Gastroesophageal sphincter (tissue), 4 donors: Measurements from ENCODE around the gene REC8. TPM values are rescaled to one million over a fixed set of nuclear protein-coding genes. Genes with fewer than 3 reads are reported as not detected.

Source experiments
- ATAC-seq: fragments of 150-250 bp; one replicate; pipeline ENCODE4 v1.9.1; 2016; ENCODE audit warnings: mild to moderate bottlenecking, moderate library complexity
- H3K27ac ChIP-seq, 4 donors: fragments of 200-600 bp; sonication (generic) in 3 of 4; 1 replicate in 3 of 4; 2 replicates in 1 of 4; pipeline ENCODE4 v1.5.1; 2016 to 2019
- H3K27me3 ChIP-seq: fragments of 200-600 bp; sonication (generic); one replicate; pipeline ENCODE4 v1.5.1; 2019
- H3K36me3 ChIP-seq, 2 donors: fragments of 200-600 bp; sonication (generic); one replicate each; pipeline ENCODE4 v1.5.1; 2019; ENCODE audit warnings: control low read depth in 1 of 2
- H3K4me1 ChIP-seq, 3 donors: fragments of 200-600 bp; sonication (generic); 1 replicate in 2 of 3; 2 replicates in 1 of 3; pipeline ENCODE4 v1.5.1; 2016 to 2019; ENCODE audit warnings: control low read depth in 2 of 3
- H3K4me3 ChIP-seq, 2 donors: fragments of 200-600 bp; sonication (generic); one replicate each; pipeline ENCODE4 v1.5.1; 2019; ENCODE audit warnings: mild to moderate bottlenecking in 1 of 2, moderate library complexity in 1 of 2
- H3K9me3 ChIP-seq, 3 donors: fragments of 200-600 bp; sonication (generic); one replicate each; pipeline ENCODE4 v1.5.1; 2017 to 2019; ENCODE audit warnings: control low read depth in 2 of 3
- EP300 ChIP-seq: sonication (generic); formaldehyde crosslinking; IDR thresholded peaks from one replicate; pipeline ENCODE4 v1.6.1; 2017; ENCODE audit warnings: antibody characterized with exemption, mild to moderate bottlenecking
- POLR2A ChIP-seq, 2 donors: fragments of 450-650 bp; IDR thresholded peaks; one replicate each; pipeline ENCODE4 v1.6.1; 2017; ENCODE audit warnings: antibody characterized with exemption in 2 of 2, mild to moderate bottlenecking in 2 of 2, moderate library complexity in 1 of 2
- POLR2AphosphoS5 ChIP-seq: sonication (generic); formaldehyde crosslinking; IDR thresholded peaks from one replicate; pipeline ENCODE4 v1.6.1; 2017; ENCODE audit warnings: antibody characterized with exemption
- WGBS, 2 donors: methylation state at CpG; one replicate each; pipeline ENCODE4 v1.1.5; 2018; ENCODE audit warnings: low coverage in 1 of 2; 5-methylcytosine and 5-hydroxymethylcytosine counted together
- total RNA-seq, 4 donors: library from RNA; depleted of rRNA; stranded (reverse); fragments of >200 nt; gene quantifications; one replicate each; pipeline ENCODE4 v1.1.0, GENCODE V29; 2016
- TF ChIP-seq, protein P1 (sequence below), 4 experiments: fragments of 200-600 bp in 2 of 4; fragments of 450-650 bp in 2 of 4; sonication (generic) in 1 of 4; IDR thresholded peaks; one replicate each; pipeline ENCODE4 v1.5.1; 2017 to 2019; ENCODE audit warnings: antibody characterized with exemption in 4 of 4, mild to moderate bottlenecking in 2 of 4, moderate library complexity in 2 of 4

REC8 gene
- total RNA-seq, 4 donors from 2014 or later: 1.6 to 8.2 (median 6.8) TPM

DNA sequence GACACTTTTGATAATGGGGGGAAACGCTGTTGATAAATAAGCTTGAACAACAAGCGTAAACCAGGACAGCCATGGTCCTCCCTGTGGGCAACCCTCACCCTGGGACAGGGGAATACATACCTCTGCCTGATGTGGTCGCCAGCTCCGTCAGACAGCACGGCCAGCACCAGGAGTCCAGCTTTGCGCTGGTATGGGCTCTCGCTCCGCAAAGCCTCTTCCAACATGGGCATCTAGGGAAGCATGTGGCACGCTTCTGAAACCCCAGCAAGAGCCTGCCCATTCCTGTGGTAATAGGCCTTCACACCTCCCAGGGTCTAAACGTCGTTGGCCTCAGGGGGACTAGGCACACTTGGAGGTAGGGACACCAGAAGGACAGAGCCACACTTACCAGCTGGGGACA is 13.9 kb downstream of the REC8 start:
- peaks cover 0 to 21% (median 10%) of the 10 kb centered on the region in 3 donors for H3K4me1 ChIP-seq
- no peak overlapping the region for H3K27ac ChIP-seq
- H3K36me3 ChIP-seq: peaks cover 0 to 70% of the 10 kb centered on the region in 2 donors
- no peaks in the 10 kb centered on the region for H3K27me3 ChIP-seq
- no peak for TF ChIP-seq POLR2AphosphoS5
- no peak for TF ChIP-seq POLR2A (IDR thresholded peaks at IDR 0.05)
- TF ChIP-seq EP300: no peak
- TF ChIP-seq, protein P1, sequence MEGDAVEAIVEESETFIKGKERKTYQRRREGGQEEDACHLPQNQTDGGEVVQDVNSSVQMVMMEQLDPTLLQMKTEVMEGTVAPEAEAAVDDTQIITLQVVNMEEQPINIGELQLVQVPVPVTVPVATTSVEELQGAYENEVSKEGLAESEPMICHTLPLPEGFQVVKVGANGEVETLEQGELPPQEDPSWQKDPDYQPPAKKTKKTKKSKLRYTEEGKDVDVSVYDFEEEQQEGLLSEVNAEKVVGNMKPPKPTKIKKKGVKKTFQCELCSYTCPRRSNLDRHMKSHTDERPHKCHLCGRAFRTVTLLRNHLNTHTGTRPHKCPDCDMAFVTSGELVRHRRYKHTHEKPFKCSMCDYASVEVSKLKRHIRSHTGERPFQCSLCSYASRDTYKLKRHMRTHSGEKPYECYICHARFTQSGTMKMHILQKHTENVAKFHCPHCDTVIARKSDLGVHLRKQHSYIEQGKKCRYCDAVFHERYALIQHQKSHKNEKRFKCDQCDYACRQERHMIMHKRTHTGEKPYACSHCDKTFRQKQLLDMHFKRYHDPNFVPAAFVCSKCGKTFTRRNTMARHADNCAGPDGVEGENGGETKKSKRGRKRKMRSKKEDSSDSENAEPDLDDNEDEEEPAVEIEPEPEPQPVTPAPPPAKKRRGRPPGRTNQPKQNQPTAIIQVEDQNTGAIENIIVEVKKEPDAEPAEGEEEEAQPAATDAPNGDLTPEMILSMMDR (IDR thresholded peaks at IDR 0.05): no peak
- H3K9me3 ChIP-seq: no peaks in the 10 kb centered on the region
- no peak overlapping the region for H3K4me3 ChIP-seq
- no peak for ATAC-seq
- WGBS, 2 donors: 60 to 91% methylated on average over 1 to 5 of the region's 11 CpGs

DNA sequence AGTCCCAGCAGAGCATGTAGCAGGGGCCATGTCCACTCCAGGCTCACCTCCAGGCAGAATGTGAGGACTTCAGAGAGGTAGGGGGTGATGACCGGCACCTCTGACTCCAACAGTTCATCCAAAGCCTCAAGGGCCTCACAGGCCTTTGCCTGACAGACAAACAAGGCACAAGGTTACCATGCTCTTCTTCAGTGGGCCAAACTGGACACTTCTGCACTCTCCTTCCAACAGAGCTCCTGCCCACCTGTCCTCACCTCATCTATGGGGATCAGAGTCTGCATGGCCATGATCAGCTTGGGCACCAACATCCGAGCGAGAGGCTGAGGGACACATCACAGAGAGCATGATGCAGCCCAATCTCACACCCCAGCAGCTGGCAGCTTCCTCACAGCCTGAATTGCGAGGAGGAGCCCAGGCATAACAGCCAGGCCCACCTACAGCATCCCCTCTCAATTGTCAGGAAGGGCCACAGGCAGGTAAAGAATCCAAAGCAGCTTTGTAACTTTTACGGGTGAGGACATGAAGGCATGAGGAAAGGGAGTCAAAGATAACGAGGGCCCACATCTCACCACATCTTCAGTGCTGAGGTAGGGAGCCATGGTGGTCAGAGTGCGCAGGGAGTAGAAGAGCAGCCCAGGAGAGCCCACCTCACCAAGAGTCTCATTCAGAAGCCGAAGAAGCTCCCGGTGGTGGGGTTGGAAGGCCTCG is 15.1 kb downstream of the REC8 start:
- H3K4me1 ChIP-seq: peaks cover 0 to 22% (median 10%) of the 10 kb centered on the region in 3 donors
- H3K36me3 ChIP-seq: peaks cover 0 to 70% of the 10 kb centered on the region in 2 donors
- 80 to 97% methylated on average over 1 to 6 of the region's 10 CpGs for WGBS, 2 donors
- no peak for TF ChIP-seq EP300
- no peak for TF ChIP-seq POLR2A (IDR thresholded peaks at IDR 0.05)
- no peak for TF ChIP-seq POLR2AphosphoS5
- TF ChIP-seq, protein P1 (IDR thresholded peaks at IDR 0.05): no peak
- no peaks in the 10 kb centered on the region for H3K9me3 ChIP-seq
- ATAC-seq: no peak
- H3K4me3 ChIP-seq: no peak overlapping the region
- no peaks in the 10 kb centered on the region for H3K27me3 ChIP-seq
- no peak overlapping the region for H3K27ac ChIP-seq

DNA sequence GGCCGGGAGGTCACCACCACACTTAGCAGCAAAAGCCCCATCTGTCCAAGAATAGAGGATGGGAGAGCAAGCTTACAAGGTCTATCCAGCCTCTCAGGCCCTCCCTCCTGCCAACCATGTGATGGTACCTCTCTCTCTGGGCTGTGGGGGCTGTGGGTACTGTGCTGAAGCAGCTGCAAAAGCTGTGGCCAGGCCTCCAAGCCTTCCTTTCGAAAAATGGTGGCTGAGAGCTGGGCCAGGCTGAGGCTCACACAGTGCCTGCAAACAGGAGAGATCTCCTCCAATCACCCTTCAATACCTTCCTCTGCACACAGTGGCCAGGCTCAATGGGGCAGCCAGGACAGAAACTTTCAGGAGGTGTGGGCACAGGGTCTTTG is 15.6 kb downstream of the REC8 start:
- Histone ChIP-seq H3K4me3 (peak overlapping the region in 1 of 2 donors; percentile 77), H3K27ac (peak overlapping the region in 3 of 4 donors; percentile 72 to 83 (median 81))
- ATAC-seq: no peak

DNA sequence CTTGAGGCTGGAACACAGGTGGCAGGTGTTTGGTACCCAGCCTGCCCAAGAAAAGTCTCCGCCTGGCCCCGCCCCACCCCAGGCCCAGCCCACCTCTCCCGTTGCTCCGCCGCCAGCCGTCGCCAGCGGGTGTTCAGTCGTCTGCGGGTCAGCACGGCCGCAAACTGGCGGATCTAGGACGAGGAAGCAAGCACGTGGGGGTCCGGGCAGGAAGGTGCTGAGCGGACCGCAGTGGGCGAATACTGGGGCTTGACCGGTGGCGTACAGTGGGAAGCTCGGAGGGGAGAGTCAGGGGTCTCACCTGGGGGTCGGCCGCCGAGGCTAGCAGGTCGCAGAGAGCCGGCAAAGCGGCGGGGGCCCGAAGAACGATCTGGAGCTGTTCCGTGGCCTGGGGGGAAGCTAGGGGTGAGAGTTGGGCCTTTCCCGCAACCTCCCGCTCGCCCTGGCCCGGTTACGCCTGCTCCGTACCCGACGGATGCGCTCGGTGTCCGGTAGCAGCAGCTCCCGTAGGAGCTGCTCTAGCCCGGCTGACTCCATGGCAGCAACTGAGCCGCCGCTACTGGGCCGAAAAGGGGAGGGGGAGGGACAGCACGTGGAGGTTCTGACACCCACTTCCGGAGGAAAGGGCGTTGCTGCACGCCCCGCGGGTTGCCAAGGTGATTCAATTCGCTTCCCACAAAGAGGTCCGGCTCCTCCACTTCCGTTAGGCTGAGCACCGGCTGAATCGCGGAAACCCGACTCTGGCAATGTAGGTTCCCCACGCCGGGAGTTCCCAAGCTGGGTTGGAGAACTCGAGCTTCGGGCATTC is 16.6 kb downstream of the REC8 start, which contains the start of gene IPO4:
IPO4 (minus strand) TSS at position 566 of the 808 bp plus-strand sequence; CDS start at position 537, 29 bp downstream.
- WGBS, 2 donors: 2% methylated on average over 7 of the region's 65 CpGs; no CpG with 5 or more reads in 1 of the 2 donors
- peaks cover 0 to 70% of the 10 kb centered on the region in 2 donors for H3K36me3 ChIP-seq
- peak within 1 kb of the TSS; percentile 57 to 77 for H3K4me3 ChIP-seq
- TF ChIP-seq POLR2AphosphoS5: peak; percentile 82
- TF ChIP-seq, protein P1 (IDR thresholded peaks at IDR 0.05): no peak
- TF ChIP-seq POLR2A (IDR thresholded peaks at IDR 0.05): peak; percentile 45 to 58
- H3K27me3 ChIP-seq: no peaks in the 10 kb centered on the region
- peak within 1 kb of the TSS; percentile 2 to 83 (median 76) for H3K27ac ChIP-seq
- H3K4me1 ChIP-seq: peaks cover 0 to 28% (median 10%) of the 10 kb centered on the region in 3 donors
- peak; percentile 97 for ATAC-seq
- no peaks in the 10 kb centered on the region for H3K9me3 ChIP-seq

More for the DNA sequence above, 15.6 kb downstream of the REC8 start:
- Histone ChIP-seq H3K9me3 (no peaks in the 10 kb centered on the region), H3K4me1 (peaks cover 0 to 28% (median 10%) of the 10 kb centered on the region in 3 donors), H3K36me3 (peaks cover 0 to 70% of the 10 kb centered on the region in 2 donors), H3K27me3 (no peaks in the 10 kb centered on the region)
- WGBS, 2 donors: 100% methylated on average over 1 of the region's 2 CpGs; no CpG with 5 or more reads in 1 of the 2 donors
- TF ChIP-seq, protein P1 (IDR thresholded peaks at IDR 0.05): no peak
- TF ChIP-seq EP300: no peak
- TF ChIP-seq POLR2A (IDR thresholded peaks at IDR 0.05): no peak
- no peak for TF ChIP-seq POLR2AphosphoS5
